Measurements from ENCODE around the gene ACP4.

- TF ChIP-seq, protein P1, sequence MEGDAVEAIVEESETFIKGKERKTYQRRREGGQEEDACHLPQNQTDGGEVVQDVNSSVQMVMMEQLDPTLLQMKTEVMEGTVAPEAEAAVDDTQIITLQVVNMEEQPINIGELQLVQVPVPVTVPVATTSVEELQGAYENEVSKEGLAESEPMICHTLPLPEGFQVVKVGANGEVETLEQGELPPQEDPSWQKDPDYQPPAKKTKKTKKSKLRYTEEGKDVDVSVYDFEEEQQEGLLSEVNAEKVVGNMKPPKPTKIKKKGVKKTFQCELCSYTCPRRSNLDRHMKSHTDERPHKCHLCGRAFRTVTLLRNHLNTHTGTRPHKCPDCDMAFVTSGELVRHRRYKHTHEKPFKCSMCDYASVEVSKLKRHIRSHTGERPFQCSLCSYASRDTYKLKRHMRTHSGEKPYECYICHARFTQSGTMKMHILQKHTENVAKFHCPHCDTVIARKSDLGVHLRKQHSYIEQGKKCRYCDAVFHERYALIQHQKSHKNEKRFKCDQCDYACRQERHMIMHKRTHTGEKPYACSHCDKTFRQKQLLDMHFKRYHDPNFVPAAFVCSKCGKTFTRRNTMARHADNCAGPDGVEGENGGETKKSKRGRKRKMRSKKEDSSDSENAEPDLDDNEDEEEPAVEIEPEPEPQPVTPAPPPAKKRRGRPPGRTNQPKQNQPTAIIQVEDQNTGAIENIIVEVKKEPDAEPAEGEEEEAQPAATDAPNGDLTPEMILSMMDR (conservative IDR thresholded peaks at IDR 0.05): no peak
- TF ChIP-seq ZFX (IDR thresholded peaks at IDR 0.05): no peak
Measured at GRCh38 chr19:50743537-50743936, 46.7 kb upstream of the ACP4 start.
